Kidney (tissue), 14 donors: ENCODE results near the gene AJM1. TPM values are rescaled to one million over a fixed set of nuclear protein-coding genes. Genes with fewer than 3 reads are reported as not detected.

Source experiments
- DNase-seq, 5 donors: peaks; one replicate each; pipeline ENCODE4 v3.0.0-alpha.2; 2013 to 2020
- FAIRE-seq: peaks from 2 replicates; lab custom pipeline; 2012; peaks lifted over from hg19 to GRCh38; lab: Jason Lieb, UNC
- H3K27ac ChIP-seq, 2 donors: one replicate each; pipeline ENCODE4 v1.7.0; 2013; ENCODE audit warnings: low read depth in 2 of 2, low read length in 2 of 2, inconsistent platforms in 1 of 2
- H3K27me3 ChIP-seq: one replicate; pipeline ENCODE4 v1.7.1; 2013; ENCODE audit warnings: low read length, inconsistent platforms; ENCODE audit not compliant: control insufficient read depth, insufficient read depth
- H3K36me3 ChIP-seq, 3 donors: one replicate each; pipeline versions ENCODE4 v1.7.0 to v1.7.1; 2013; ENCODE audit warnings: low read length in 3 of 3, control low read depth in 1 of 3, inconsistent platforms in 1 of 3; ENCODE audit not compliant: insufficient read depth in 3 of 3, control insufficient read depth in 2 of 3
- H3K4me1 ChIP-seq, 3 donors: one replicate each; pipeline versions ENCODE4 v1.7.0 to v1.7.1; 2013; ENCODE audit warnings: low read length in 3 of 3, inconsistent platforms in 1 of 3, low read depth in 1 of 3; ENCODE audit not compliant: control insufficient read depth in 2 of 3, insufficient read depth in 2 of 3
- H3K4me3 ChIP-seq, 3 donors: one replicate each; pipeline versions ENCODE4 v1.7.0 to v1.8.1; 2013; ENCODE audit warnings: low read length in 3 of 3, control low read depth in 1 of 3, inconsistent platforms in 1 of 3
- H3K9ac ChIP-seq, 3 donors: one replicate each; pipeline versions ENCODE4 v1.7.0 to v1.7.1; 2013; ENCODE audit warnings: low read length in 3 of 3, control low read depth in 1 of 3, inconsistent platforms in 1 of 3
- H3K9me3 ChIP-seq, 3 donors: one replicate each; pipeline versions ENCODE4 v1.7.0 to v1.7.1; 2013; ENCODE audit warnings: low read length in 3 of 3, control low read depth in 1 of 3, inconsistent platforms in 1 of 3; ENCODE audit not compliant: control insufficient read depth in 2 of 3, insufficient read depth in 1 of 3
- CTCF ChIP-seq: IDR thresholded peaks from 3 replicates; pipeline ENCODE4 v1.5.1; 2012; ENCODE audit warnings: mild to moderate bottlenecking, moderate library complexity, borderline replicate concordance; ENCODE audit not compliant: insufficient read depth; ENCODE audit errors: extremely low read depth
- intact Hi-C: fragments of 100-400 bp; cut with DNase I; formaldehyde crosslinking; loops from one replicate; pipeline ENCODE4 v1.11.1; 2022
- polyA plus RNA-seq: library from polyadenylated mRNA; stranded (reverse); fragments of 350-450 nt; fragmentation: Illumina TruSeq; extraction: RNeasy Lipid Tissue Mini Kit (QIAGEN cat#74804); gene quantifications from one replicate; pipeline ENCODE4 v1.2.3, GENCODE V29; 2014; ENCODE audit warnings: low read depth, low replicate concordance; ENCODE audit not compliant: insufficient read depth
- total RNA-seq: library from RNA; stranded (reverse); fragmentation: NEBNext Ultra II Directional; extraction: Animal tissue kit (Norgen Biotek cat#: 25700); gene quantifications from one replicate; pipeline ENCODE4 v1.2.1, GENCODE V29; 2021
- donor health status: control.
- donor health status: control.
- donor health status: control.
- donor health status: control.
- donor health status: control.
- donor health status: DM: yes; HTN: yes; CAD: no.
- donor health status: Normal renal cell carcinoma (clear cell type).

The AJM1 gene
- total and polyA plus RNA-seq, 2 donors from 2014 or later: 2.5 to 5.3 TPM

- DNase-seq (no peak), FAIRE-seq (no peak)
- Histone ChIP-seq H3K27me3 (peaks cover 3% of the 10 kb centered on the region), H3K9ac (no peak overlapping the region), H3K4me3 (no peak overlapping the region), H3K36me3 (no peaks in the 10 kb centered on the region), H3K4me1 (peaks cover 0 to 37% (median 7%) of the 10 kb centered on the region in 3 donors), H3K9me3 (no peaks in the 10 kb centered on the region), H3K27ac (no peak overlapping the region)
- intact Hi-C loops: loop anchor here (10.0 kb wide), 1 partner anchor 100 kb away; the partner anchor contains the start of genes C8G and FBXW5
- TF ChIP-seq CTCF: no peak
Observed at GRCh38 chr9:136844761-136845464, 2.6 kb downstream of the AJM1 start.

GRCh38 chr9:136845465-136846260 lies 3.4 kb downstream of the AJM1 start:
- H3K4me1 ChIP-seq: peaks cover 0 to 38% (median 7%) of the 10 kb centered on the region in 3 donors
- no peak overlapping the region for H3K4me3 ChIP-seq

GRCh38 chr9:136846376-136847087 lies 4.3 kb downstream of the AJM1 start:
- FAIRE-seq (no peak), DNase-seq (no peak)
- no peaks in the 10 kb centered on the region for H3K9me3 ChIP-seq
- no peak for TF ChIP-seq CTCF
- no peaks in the 10 kb centered on the region for H3K36me3 ChIP-seq
- peaks cover 0 to 32% (median 6%) of the 10 kb centered on the region in 3 donors for H3K4me1 ChIP-seq
- H3K9ac ChIP-seq: no peak overlapping the region
- intact Hi-C loops: loop anchor here (10.0 kb wide), 1 partner anchor 98 kb away; the partner anchor contains the start of genes C8G and FBXW5
- H3K4me3 ChIP-seq: no peak overlapping the region
- no peak overlapping the region for H3K27ac ChIP-seq
- H3K27me3 ChIP-seq: peaks cover 3% of the 10 kb centered on the region

More at GRCh38 chr9:136845465-136846260, 3.4 kb downstream of the AJM1 start:
- TF ChIP-seq CTCF: no peak
- Histone ChIP-seq H3K9ac (no peak overlapping the region), H3K27ac (no peak overlapping the region), H3K27me3 (peaks cover 3% of the 10 kb centered on the region), H3K36me3 (no peaks in the 10 kb centered on the region), H3K9me3 (no peaks in the 10 kb centered on the region)
- FAIRE-seq (no peak), DNase-seq (no peak)
- intact Hi-C loops: loop anchor here (10.0 kb wide), 1 partner anchor 99 kb away; the partner anchor contains the start of genes C8G and FBXW5
